Neutrophil (primary cell): Measurements from ENCODE around the gene IRGQ.
A peak's percentile ranks its signal among the peaks of the same experiment; 100 is the strongest.
"Not testable (repeated sequence)": the region's sequence is repeated elsewhere in the genome, so short reads cannot be mapped to it uniquely, and the experiment has no call there.

Experiments
- H3K27ac ChIP-seq: fragments of 200-600 bp; sonication (generic); 2 replicates; pipeline ENCODE4 v1.5.1; 2016; ENCODE audit warnings: mild to moderate bottlenecking, moderate library complexity
- H3K27me3 ChIP-seq: fragments of 200-600 bp; sonication (generic); 2 replicates; pipeline ENCODE4 v1.6.0; 2016; ENCODE audit warnings: mild to moderate bottlenecking
- H3K36me3 ChIP-seq: fragments of 200-600 bp; sonication (generic); 2 replicates; pipeline ENCODE4 v1.5.1; 2017
- H3K4me1 ChIP-seq, 2 experiments: fragments of 200-600 bp in 1 of 2; sonication (generic) in 1 of 2; 1 replicate in 1 of 2; 2 replicates in 1 of 2; pipeline versions ENCODE4 v1.5.1 to v1.6.1; 2013 to 2016; ENCODE audit warnings: low read depth in 1 of 2, low read length in 1 of 2, mild to moderate bottlenecking in 1 of 2, moderate library complexity in 1 of 2; ENCODE audit not compliant: control insufficient read depth in 1 of 2, insufficient read depth in 1 of 2
- H3K4me3 ChIP-seq, 2 experiments: fragments of 200-600 bp in 1 of 2; sonication (generic) in 1 of 2; 1 replicate in 1 of 2; 2 replicates in 1 of 2; pipeline ENCODE4 v1.5.1; 2013 to 2016; ENCODE audit warnings: low read depth in 1 of 2, low read length in 1 of 2, mild to moderate bottlenecking in 1 of 2, moderate library complexity in 1 of 2
- H3K9me3 ChIP-seq: fragments of 200-600 bp; sonication (generic); 2 replicates; pipeline ENCODE4 v1.5.1; 2016
- TF ChIP-seq, protein P1 (sequence below): fragments of 200-600 bp; sonication (generic); IDR thresholded peaks from 2 replicates; pipeline ENCODE4 v1.5.1; 2016; ENCODE audit warnings: antibody characterized with exemption

The IRGQ gene

DNA sequence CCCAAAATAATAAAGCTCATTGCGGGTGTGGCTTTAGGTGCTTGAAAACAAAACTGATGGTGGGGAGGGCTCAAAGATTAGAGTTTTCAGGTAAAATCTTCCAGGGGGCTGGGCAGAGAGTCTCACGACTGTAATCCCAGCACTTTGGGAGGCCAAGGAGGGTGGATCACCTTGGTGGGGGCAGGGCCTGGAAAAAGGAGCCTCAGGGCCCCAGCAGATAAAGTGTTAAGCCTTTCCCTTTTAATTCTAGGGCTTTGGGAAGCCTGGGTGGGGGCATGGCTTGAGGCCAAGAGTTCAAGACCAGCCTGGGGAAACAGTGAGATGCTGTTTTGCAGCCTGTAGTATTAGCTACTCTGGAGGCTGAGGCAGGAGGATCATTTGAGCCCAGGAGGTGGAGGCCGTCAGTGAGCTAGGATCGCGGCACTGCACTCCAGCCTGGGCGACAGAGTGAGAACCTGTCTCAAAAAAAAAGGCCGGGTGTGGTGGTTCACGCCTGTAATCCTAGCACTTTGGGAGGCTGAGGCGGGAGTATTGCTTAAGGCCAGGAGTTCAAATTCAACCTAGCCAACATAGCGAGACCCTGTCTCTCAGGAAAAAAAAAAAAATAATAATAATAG lies 1.7 kb downstream of the IRGQ start:
- Histone ChIP-seq H3K27ac (peak overlapping the region; percentile 96), H3K9me3 (no peaks in the 10 kb centered on the region), H3K36me3 (peaks cover 26% of the 10 kb centered on the region), H3K27me3 (no peaks in the 10 kb centered on the region), H3K4me3 (peak overlapping the region; percentile 74 to 87), H3K4me1 (peaks cover 32 to 40% of the 10 kb centered on the region in 2 experiments)
- TF ChIP-seq, protein P1, sequence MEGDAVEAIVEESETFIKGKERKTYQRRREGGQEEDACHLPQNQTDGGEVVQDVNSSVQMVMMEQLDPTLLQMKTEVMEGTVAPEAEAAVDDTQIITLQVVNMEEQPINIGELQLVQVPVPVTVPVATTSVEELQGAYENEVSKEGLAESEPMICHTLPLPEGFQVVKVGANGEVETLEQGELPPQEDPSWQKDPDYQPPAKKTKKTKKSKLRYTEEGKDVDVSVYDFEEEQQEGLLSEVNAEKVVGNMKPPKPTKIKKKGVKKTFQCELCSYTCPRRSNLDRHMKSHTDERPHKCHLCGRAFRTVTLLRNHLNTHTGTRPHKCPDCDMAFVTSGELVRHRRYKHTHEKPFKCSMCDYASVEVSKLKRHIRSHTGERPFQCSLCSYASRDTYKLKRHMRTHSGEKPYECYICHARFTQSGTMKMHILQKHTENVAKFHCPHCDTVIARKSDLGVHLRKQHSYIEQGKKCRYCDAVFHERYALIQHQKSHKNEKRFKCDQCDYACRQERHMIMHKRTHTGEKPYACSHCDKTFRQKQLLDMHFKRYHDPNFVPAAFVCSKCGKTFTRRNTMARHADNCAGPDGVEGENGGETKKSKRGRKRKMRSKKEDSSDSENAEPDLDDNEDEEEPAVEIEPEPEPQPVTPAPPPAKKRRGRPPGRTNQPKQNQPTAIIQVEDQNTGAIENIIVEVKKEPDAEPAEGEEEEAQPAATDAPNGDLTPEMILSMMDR, result no peak

DNA sequence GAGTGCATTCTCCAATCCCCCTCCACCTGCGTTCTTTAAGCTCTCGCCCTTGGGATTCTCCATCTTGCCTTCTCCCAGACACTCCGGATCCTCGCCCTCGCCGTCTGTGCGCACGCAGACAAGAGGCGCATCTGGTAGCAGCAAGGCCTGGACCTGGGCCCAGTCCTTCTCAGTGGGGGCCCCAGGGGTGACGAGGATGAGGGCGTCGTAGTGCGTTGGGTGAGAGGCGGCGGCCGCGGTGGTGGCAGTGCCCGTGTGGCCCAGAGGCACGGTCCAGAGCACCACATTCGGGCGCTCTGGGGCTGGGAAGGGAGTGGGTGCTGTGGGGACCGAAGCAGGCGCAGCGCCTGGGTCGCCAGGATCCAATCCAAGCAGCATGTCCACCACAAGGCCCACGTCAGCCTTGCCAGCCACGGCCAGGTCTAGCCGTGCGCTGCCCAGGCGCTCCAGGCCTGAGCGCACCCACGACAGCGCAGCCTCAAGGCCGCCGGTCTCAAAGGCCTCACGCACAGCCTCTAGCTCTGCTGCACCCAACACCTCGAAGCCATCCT lies 3.1 kb downstream of the IRGQ start:
- Histone ChIP-seq H3K4me3 (no peak overlapping the region), H3K9me3 (no peaks in the 10 kb centered on the region), H3K4me1 (peaks cover 32 to 39% of the 10 kb centered on the region in 2 experiments), H3K36me3 (peaks cover 20% of the 10 kb centered on the region), H3K27ac (no peak overlapping the region), H3K27me3 (no peaks in the 10 kb centered on the region)
- TF ChIP-seq, protein P1, result no peak

DNA sequence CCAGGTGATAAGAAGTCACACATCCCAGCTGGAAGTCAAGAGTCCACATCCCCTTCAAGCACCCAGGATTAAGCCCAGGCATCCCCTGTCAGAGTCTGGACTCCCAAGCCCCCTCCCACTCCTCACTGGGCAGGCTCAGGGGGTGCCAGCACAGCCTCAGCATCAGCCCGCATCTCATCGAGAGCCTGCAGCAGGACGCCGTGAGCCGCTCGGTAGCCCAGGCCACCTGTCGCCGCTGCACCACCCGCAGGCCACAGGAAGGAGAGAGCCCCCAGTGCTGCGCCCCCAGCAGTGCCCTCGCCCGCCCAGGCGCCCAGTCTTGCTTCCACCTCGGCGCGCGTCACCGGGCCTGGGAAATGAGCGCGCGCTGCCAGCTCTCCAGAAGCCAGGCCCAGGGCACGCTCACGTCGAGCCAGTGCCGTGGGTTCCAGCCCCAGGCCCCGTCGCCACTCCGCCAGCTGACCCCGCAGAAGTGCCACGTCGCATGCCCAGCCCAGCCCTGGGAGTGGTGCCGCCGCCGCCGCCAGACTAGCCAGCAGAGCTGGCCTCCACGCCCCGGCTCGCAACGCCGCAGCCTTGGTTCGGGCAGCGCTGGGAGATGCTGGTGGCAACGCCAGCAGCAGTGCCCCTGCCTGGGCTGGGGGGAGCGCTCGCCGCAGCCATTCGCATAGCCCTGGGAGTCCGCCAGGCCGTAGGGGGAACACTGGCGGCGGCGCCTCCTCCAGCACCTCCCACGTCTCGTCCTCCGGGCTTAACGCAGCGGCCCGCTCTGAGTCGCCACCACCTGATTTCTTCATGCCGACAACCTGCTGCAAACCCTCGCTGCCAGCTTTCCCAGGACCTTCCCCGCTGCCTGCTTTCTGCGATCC lies 3.8 kb downstream of the IRGQ start:
- Histone ChIP-seq H3K4me3 (no peak overlapping the region), H3K9me3 (no peaks in the 10 kb centered on the region), H3K27me3 (no peaks in the 10 kb centered on the region), H3K4me1 (peaks cover 27 to 32% of the 10 kb centered on the region in 2 experiments), H3K36me3 (peaks cover 20% of the 10 kb centered on the region), H3K27ac (no peak overlapping the region)
- TF ChIP-seq, protein P1, result no peak

DNA sequence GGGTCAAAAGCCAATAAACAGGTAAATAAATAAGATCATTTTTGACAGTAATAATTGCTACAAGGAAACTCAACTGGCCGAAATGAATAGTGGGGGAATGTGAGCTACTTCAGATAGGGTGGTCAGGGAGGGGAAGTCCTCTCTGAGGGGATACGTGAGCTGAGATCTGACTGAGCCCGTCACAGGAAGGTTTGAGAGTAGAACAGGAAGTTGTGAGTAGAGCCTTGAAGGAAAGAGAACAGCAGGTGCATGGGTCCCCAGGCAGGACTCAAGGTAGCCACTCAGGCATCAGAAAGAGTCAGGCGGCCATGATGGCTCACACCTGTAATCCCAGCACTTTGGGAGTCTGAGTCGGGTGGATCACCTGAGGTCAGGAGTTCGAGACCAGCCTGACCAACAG lies 6.3 kb downstream of the IRGQ start:
- Histone ChIP-seq H3K36me3 (peaks cover 20% of the 10 kb centered on the region), H3K27me3 (no peaks in the 10 kb centered on the region), H3K27ac (no peak overlapping the region), H3K4me1 (peaks cover 3 to 8% of the 10 kb centered on the region in 2 experiments), H3K9me3 (no peaks in the 10 kb centered on the region), H3K4me3 (no peak overlapping the region)
- TF ChIP-seq, protein P1, result no peak

DNA sequence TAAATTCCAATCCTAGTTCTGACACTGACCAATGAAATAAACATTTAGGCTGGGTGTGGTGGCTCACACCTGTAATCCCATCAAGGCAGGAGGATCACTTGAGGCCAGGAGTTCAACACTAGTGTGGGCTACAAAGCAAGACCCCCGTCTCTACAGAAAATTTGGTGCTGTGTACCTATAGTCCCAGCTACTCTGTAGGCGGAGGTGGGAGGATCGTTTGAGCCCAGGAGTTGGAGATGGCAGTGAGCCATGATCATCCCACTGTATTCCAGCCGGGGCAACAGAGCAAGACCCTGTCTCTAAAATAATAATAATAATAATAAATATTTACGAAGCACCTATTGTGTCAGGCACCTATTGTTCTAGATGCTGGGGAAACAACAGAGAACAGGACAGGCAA lies 6.7 kb downstream of the IRGQ start:
- H3K4me3 ChIP-seq, result no peak overlapping the region
- no peaks in the 10 kb centered on the region for H3K27me3 ChIP-seq
- no peaks in the 10 kb centered on the region for H3K9me3 ChIP-seq
- peaks cover 0 to 4% of the 10 kb centered on the region in 2 experiments for H3K4me1 ChIP-seq
- H3K27ac ChIP-seq, result no peak overlapping the region
- TF ChIP-seq, protein P1, result no peak
- H3K36me3 ChIP-seq, result peaks cover 20% of the 10 kb centered on the region

DNA sequence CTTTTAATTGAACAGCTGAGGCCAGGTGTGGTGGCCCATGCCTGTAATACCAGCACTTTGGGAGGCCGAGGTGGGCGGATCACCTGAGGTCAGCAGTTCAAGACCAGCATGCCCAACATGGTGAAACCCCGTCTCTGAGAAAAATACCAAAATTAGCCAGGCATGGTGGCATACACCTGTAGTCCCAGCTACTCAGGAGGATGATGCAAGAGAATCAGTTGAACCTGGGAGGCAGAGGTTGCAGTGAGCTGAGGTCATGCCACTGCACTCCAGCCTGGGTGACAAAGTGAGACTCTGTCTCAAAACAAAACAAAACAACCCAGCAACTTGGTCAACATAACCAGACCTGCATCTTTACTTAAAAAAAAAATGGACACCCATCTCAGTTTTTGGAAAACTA lies 8.9 kb downstream of the IRGQ start:
- H3K4me1 ChIP-seq, result not testable (repeated sequence)

More for the DNA sequence above, 8.9 kb downstream of the IRGQ start:
- not testable (repeated sequence) for H3K27me3 ChIP-seq, H3K4me3 ChIP-seq, H3K27ac ChIP-seq, H3K36me3 ChIP-seq, H3K9me3 ChIP-seq
